ENCODE results near the gene CAMK2D.

CAMK2D gene

GRCh38 chr4:113637823-113638561 lies 123.5 kb downstream of the CAMK2D start:
- DNase-seq (ENCODE audit: low read depth in 2 of 2) = no peak

GRCh38 chr4:113637363-113637762 lies 124.2 kb downstream of the CAMK2D start:
- DNase-seq (ENCODE audit: low read depth in 2 of 2) = no peak

- no peak for DNase-seq (ENCODE audit: low read depth in 2 of 2)
These were observed 124.7 kb downstream of the CAMK2D start for GRCh38 chr4:113636877-113637276.

GRCh38 chr4:113636438-113636818 lies 125.1 kb downstream of the CAMK2D start:
- no peak for DNase-seq (ENCODE audit: low read depth in 2 of 2)

- DNase-seq (ENCODE audit: low read depth in 2 of 2) = no peak
These were observed 125.7 kb downstream of the CAMK2D start for GRCh38 chr4:113635739-113636437.

DNA sequence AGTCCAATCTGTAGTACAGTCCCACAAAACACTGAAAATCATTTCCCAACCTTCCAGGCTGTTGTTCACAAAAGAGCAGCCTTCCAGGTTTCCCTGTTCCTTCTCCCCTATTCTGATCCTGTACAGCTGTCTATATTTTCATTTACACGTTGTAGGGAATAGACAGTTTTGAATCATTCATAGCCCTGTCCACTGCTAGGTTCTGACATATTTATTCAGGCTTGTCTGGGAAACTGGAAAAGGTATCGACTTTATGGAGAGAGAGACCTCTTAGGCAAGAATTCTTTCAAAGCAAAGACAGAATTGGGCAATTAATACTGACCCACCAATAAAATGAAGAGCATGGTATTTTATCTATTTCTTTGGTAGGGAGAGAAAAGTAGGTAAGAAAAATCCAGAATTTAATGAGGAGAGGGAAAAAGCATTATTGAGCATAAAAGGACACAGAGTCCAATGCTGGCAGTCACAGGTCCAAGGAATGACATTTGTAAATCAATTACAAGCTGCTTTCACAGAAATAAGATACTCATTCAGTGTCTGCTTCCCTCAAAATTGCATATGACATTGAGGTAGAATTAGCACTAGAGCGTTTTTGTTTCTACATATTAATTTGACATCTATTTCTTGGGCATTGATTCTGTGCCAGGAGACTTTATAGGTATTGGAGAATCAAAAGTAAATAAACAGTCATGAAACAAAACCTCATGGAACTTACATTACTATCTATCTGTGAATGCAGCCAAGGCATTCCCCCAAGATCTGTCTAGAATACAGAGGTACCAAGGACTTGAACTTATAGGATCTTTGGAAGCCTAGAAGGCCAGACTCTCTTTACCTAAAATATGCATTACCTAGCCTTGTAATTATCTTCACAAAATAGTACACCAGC lies 127.2 kb downstream of the CAMK2D start:
- DNase-seq (ENCODE audit: low read depth in 2 of 2) = no peak

DNA sequence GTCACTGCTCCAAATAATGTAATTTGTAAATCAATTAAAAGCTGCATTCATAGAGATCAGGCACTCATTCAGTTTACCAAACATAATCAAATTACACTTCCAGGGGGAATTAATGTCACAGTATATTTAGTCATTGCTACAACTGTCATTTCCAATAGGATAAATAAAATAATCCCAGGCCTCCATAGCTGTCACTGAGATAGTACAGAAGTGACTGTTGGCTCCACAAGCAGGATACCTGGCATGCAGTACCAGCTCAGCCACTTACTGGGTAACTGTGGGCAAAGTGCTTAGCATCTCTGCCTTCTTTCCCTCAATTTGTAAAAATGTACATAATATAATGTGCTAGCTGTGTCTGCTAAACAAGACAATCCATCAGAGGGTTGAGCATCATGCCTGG lies 128.1 kb downstream of the CAMK2D start:
- no peak for DNase-seq (ENCODE audit: low read depth in 2 of 2)

DNA sequence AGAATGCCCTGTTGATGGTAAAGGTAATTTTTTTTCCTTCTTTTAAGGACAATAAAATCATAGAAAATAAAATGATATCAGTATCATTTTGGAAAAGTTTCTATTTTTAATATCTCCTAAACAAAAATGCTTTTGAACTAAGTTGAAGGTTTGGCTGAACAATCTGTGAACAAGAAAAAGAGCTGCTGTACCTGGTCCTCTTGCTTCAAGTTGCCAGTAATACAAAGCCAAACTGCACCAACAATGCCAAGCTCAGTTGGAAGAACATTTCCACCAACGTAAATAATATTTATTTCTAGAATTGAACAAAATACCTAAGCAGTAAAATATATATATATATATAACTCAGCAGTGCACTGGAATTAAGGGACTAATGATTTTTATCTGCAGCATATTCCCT lies 132.8 kb downstream of the CAMK2D start:
- DNase-seq (ENCODE audit: low read depth in 2 of 2) = no peak

GRCh38 chr4:113627321-113627720 lies 134.2 kb downstream of the CAMK2D start:
- DNase-seq (ENCODE audit: low read depth in 2 of 2) = no peak

DNA sequence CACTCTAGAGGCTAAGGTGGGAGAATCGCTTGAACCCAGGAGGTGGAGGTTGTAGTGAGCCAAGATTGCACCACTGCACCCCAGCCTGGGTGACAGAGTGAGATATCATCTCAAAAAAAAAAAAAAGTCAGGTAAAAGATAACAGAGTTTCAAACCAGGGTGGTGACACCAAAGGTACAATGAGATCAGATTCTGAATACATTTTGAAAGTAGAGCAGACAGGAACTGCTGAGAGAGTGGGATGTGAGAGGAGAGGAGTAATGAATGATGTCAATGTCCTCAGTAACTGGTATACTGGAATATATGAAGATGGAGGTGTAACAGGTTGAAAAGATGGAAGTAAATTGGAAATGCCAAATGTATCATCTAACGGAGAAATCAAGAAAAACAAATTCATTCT lies 135.6 kb downstream of the CAMK2D start:
- DNase-seq (ENCODE audit: low read depth in 2 of 2) = no peak

- DNase-seq (ENCODE audit: low read depth in 2 of 2) = no peak
These were observed 138.2 kb downstream of the CAMK2D start for GRCh38 chr4:113623274-113623894.

DNA sequence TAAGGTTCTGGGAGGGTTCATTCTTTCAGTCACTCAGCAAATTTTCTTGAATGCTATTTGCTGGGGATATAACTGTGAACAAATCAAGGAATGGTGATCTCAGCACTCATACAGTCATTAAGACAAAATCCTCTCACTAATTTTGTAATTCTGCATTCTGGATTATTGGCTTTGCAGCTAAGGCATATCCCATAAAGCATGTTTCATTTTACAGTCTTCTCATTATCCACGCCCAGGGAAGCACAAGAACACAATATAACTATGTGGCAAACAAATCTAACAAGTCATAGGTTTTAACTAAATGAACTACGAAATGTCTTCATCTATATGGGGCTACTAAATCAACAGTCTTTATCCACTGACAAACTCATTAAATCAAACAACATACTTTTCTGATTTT lies 139.9 kb downstream of the CAMK2D start:
- DNase-seq (ENCODE audit: low read depth in 2 of 2) = no peak

DNA sequence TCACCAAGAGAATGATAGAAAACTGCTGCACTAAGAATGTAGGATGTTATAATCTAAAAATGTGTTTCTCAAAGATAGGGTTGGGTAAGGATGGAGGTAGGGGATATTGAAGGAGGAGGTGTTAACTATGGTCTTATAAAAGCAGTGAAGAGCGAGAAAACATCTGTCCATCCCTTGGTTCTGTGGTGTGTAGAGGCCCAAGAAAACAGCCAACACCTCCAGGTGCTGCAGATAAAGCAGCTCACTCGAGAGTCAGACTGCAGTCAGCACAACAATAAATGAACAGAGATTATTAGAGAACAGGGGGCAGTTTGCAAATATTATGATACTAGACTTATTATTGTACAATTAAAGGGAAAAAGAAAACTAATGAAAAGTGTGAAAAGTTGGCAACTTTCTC lies 141.5 kb downstream of the CAMK2D start:
- DNase-seq (ENCODE audit: low read depth in 2 of 2) = no peak

- no peak for DNase-seq (ENCODE audit: low read depth in 2 of 2)
These were observed 142.0 kb downstream of the CAMK2D start for GRCh38 chr4:113619526-113619925.

DNA sequence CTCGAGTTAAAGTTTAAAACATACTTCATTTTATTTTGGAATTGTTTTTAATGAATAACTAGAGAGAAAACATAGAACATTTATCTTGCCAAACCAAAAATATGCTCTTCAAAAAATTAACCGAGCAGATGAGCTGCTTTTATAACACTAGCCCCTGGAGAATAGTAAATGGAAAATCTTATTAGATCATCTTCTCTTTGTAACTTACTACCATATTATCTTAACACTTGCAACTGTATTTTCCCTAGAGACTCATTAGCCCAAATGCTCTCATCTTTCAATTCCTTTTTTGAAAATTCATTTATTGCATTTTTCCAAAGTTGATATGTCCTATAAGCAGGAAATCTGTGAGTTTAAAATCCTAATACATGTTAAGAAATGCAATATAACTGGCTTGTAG lies 143.3 kb downstream of the CAMK2D start:
- DNase-seq (ENCODE audit: low read depth in 2 of 2) = no peak

DNA sequence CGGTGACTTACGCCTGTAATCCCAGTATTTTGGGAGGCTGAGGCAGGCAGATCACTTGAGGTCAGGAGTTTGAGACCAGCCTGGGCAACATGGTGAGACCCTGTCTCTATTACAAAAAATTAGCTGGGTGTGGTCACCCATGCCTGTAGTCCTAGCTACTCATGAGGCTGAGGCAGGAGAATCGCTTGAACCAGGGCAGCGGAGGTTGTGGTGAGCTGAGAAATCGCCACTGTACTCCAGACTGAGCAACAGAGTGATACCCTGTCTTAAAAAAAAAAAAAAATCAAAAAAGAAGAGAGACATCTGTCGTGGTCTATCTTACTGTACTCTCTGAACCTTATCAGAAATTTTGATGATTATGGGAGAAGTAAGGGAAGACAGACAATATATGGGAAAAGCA lies 144.3 kb downstream of the CAMK2D start:
- no peak for DNase-seq (ENCODE audit: low read depth in 2 of 2)

- DNase-seq (ENCODE audit: low read depth in 2 of 2) = no peak
These were observed 145.1 kb downstream of the CAMK2D start for GRCh38 chr4:113616443-113616842.

DNA sequence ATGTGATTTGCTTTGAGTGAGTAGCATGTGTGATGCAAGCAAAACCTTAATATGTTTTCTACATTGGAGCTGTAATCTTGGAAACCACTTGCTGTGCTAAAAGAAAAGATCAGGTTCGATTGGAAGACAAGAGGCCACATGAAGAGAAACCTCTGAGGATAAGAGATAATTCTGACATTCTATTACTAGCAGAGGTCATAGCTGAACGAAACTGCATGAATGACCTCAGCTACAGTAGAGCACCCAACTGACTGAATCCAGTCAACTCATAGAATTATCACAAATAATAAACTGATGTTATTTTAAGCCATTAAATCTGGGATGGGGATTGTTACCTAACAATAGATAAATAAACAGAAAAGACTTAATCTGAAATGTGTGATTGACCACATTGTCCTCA lies 147.1 kb downstream of the CAMK2D start:
- no peak for DNase-seq (ENCODE audit: low read depth in 2 of 2)

GRCh38 chr4:113613503-113613902 lies 148.0 kb downstream of the CAMK2D start:
- DNase-seq (ENCODE audit: low read depth in 2 of 2) = no peak

DNA sequence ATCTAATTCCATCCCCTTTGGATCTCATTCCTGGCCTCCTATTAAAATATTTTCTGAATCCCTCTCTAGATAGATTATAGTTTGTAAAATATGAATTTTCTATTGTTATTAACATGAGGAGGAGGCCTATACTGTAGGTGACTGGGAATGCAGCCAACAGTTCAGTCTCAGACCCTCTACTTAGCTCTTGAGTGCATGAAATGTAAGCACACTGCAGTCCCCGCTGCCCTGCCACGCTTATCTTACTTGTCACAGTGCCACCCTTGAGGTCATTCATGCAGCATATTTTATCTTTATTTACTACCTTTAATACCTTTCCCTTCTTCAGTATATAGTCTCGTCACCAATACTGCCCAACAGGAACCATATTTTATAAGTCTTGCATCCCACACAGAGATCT lies 151.0 kb downstream of the CAMK2D start:
- no peak for DNase-seq (ENCODE audit: low read depth in 2 of 2)

- DNase-seq (ENCODE audit: low read depth in 2 of 2) = no peak
These were observed 153.5 kb downstream of the CAMK2D start for GRCh38 chr4:113607998-113608397.

- no peak for DNase-seq (ENCODE audit: low read depth in 2 of 2)
These were observed 154.3 kb downstream of the CAMK2D start for GRCh38 chr4:113607147-113607720.
